AG10803 (cell line): ENCODE data around the gene SLCO3A1.

Experiments
- DNase-seq: peaks from one replicate; pipeline ENCODE4 v3.0.0; 2010; ENCODE audit warnings: low read depth
- H3K4me3 ChIP-seq: 2 replicates; pipeline ENCODE4 v1.5.1; 2011; ENCODE audit warnings: mild to moderate bottlenecking, low read length, control low read depth
- CTCF ChIP-seq: conservative IDR thresholded peaks from 2 replicates; pipeline ENCODE4 v1.5.1; 2011; ENCODE audit warnings: mild to moderate bottlenecking, low read length, control low read depth, inconsistent platforms

Gene SLCO3A1

GRCh38 chr15:92149465-92149864 lies 296.0 kb downstream of the SLCO3A1 start:
- DNase-seq: peak; percentile 47
- no peak overlapping the region for H3K4me3 ChIP-seq
- no peak for TF ChIP-seq CTCF

GRCh38 chr15:92151168-92151567 lies 297.7 kb downstream of the SLCO3A1 start:
- no peak for DNase-seq
- no peak overlapping the region for H3K4me3 ChIP-seq
- no peak for TF ChIP-seq CTCF

GRCh38 chr15:92151741-92152140 lies 298.2 kb downstream of the SLCO3A1 start:
- no peak overlapping the region for H3K4me3 ChIP-seq
- TF ChIP-seq CTCF: no peak
- DNase-seq: no peak

GRCh38 chr15:92152983-92153382 lies 299.5 kb downstream of the SLCO3A1 start:
- no peak overlapping the region for H3K4me3 ChIP-seq
- TF ChIP-seq CTCF: no peak

GRCh38 chr15:92153620-92154019 lies 300.1 kb downstream of the SLCO3A1 start:
- no peak for TF ChIP-seq CTCF
- DNase-seq: no peak
- no peak overlapping the region for H3K4me3 ChIP-seq

More at GRCh38 chr15:92152983-92153382, 299.5 kb downstream of the SLCO3A1 start:
- DNase-seq: no peak

- DNase-seq: no peak
- TF ChIP-seq CTCF: no peak
- no peak overlapping the region for H3K4me3 ChIP-seq
These were observed 302.4 kb downstream of the SLCO3A1 start for GRCh38 chr15:92155934-92156333.

- no peak for TF ChIP-seq CTCF
- H3K4me3 ChIP-seq: no peak overlapping the region
- no peak for DNase-seq
These were observed 304.3 kb downstream of the SLCO3A1 start for GRCh38 chr15:92157666-92158298.
